Stomach smooth muscle (tissue), 2 donors: ENCODE results near the gene POLR2I.

Experiments used
- H3K27ac ChIP-seq: one replicate; pipeline ENCODE4 v1.7.0; 2013; ENCODE audit warnings: mild to moderate bottlenecking, low read length, inconsistent platforms
- H3K27me3 ChIP-seq, 2 donors: one replicate each; pipeline ENCODE4 v1.7.0; 2013; ENCODE audit warnings: low read length in 2 of 2; ENCODE audit not compliant: insufficient read depth in 2 of 2, control insufficient read depth in 1 of 2
- H3K36me3 ChIP-seq, 2 donors: one replicate each; pipeline ENCODE4 v1.7.0; 2013; ENCODE audit warnings: low read length in 2 of 2; ENCODE audit not compliant: control insufficient read depth in 2 of 2, insufficient read depth in 2 of 2
- H3K4me1 ChIP-seq: one replicate; pipeline ENCODE4 v1.7.0; 2013; ENCODE audit warnings: low read length; ENCODE audit not compliant: control insufficient read depth, insufficient read depth
- H3K4me3 ChIP-seq, 2 donors: one replicate each; pipeline ENCODE4 v1.7.0; 2013; ENCODE audit warnings: low read length in 2 of 2
- H3K9ac ChIP-seq, 2 donors: one replicate each; pipeline ENCODE4 v1.7.0; 2013; ENCODE audit warnings: low read length in 2 of 2, mild to moderate bottlenecking in 1 of 2
- H3K9me3 ChIP-seq, 2 donors: one replicate each; pipeline ENCODE4 v1.7.0; 2013; ENCODE audit warnings: low read length in 2 of 2; ENCODE audit not compliant: control insufficient read depth in 2 of 2
- donor health status: healthy.
- donor health status: Pancreatic carcinoma.

Gene POLR2I

GRCh38 chr19:36111200-36111539 lies 3.5 kb downstream of the POLR2I start:
- H3K4me1 ChIP-seq, result peaks cover 24% of the 10 kb centered on the region
- H3K27ac ChIP-seq, result no peak overlapping the region
- H3K36me3 ChIP-seq, result peaks cover 9 to 16% of the 10 kb centered on the region in 2 donors
- H3K4me3 ChIP-seq, result no peak overlapping the region
- no peaks in the 10 kb centered on the region for H3K9me3 ChIP-seq
- H3K27me3 ChIP-seq, result no peaks in the 10 kb centered on the region
- H3K9ac ChIP-seq, result no peak overlapping the region

- H3K36me3 ChIP-seq, result peaks cover 9 to 16% of the 10 kb centered on the region in 2 donors
- no peak within 1 kb of the TSS for H3K9ac ChIP-seq
- no peak within 1 kb of the TSS for H3K27ac ChIP-seq
Observed at GRCh38 chr19:36110487-36111199, 4.0 kb downstream of the POLR2I start, which contains the start of gene OVOL3. Gene OVOL3 (plus strand): TSS chr19:36111143. CDS start chr19:36111203, 60 bp downstream.

GRCh38 chr19:36108684-36109083 lies 6.0 kb downstream of the POLR2I start:
- Histone ChIP-seq H3K9me3 (no peaks in the 10 kb centered on the region), H3K27ac (no peak overlapping the region), H3K36me3 (peaks cover 9 to 16% of the 10 kb centered on the region in 2 donors), H3K27me3 (no peaks in the 10 kb centered on the region), H3K4me1 (peaks cover 7% of the 10 kb centered on the region), H3K4me3 (no peak overlapping the region), H3K9ac (no peak overlapping the region)

More at GRCh38 chr19:36110487-36111199, 4.0 kb downstream of the POLR2I start, which contains the start of gene OVOL3:
- H3K27me3 ChIP-seq, result no peaks in the 10 kb centered on the region
- H3K9me3 ChIP-seq, result no peaks in the 10 kb centered on the region
- H3K4me1 ChIP-seq, result peaks cover 20% of the 10 kb centered on the region
- no peak within 1 kb of the TSS for H3K4me3 ChIP-seq

- H3K27ac ChIP-seq, result no peak overlapping the region
- no peaks in the 10 kb centered on the region for H3K4me1 ChIP-seq
- H3K4me3 ChIP-seq, result no peak overlapping the region
- H3K36me3 ChIP-seq, result peaks cover 3 to 6% of the 10 kb centered on the region in 2 donors
- H3K9ac ChIP-seq, result no peak overlapping the region
- H3K27me3 ChIP-seq, result no peaks in the 10 kb centered on the region
- H3K9me3 ChIP-seq, result no peaks in the 10 kb centered on the region
Observed at GRCh38 chr19:36106991-36107390, 7.7 kb downstream of the POLR2I start.

GRCh38 chr19:36106441-36106840 lies 8.2 kb downstream of the POLR2I start:
- no peak overlapping the region for H3K9ac ChIP-seq
- H3K36me3 ChIP-seq, result peaks cover 3 to 4% of the 10 kb centered on the region in 2 donors
- no peaks in the 10 kb centered on the region for H3K4me1 ChIP-seq
- H3K9me3 ChIP-seq, result no peaks in the 10 kb centered on the region
- H3K27ac ChIP-seq, result no peak overlapping the region
- H3K4me3 ChIP-seq, result no peak overlapping the region
- H3K27me3 ChIP-seq, result no peaks in the 10 kb centered on the region

- Histone ChIP-seq H3K27me3 (no peaks in the 10 kb centered on the region), H3K36me3 (peaks cover 0 to 3% of the 10 kb centered on the region in 2 donors), H3K9ac (no peak overlapping the region), H3K4me1 (no peaks in the 10 kb centered on the region), H3K4me3 (no peak overlapping the region), H3K9me3 (no peaks in the 10 kb centered on the region), H3K27ac (no peak overlapping the region)
Observed at GRCh38 chr19:36103842-36104552, 10.7 kb downstream of the POLR2I start.

- Histone ChIP-seq H3K9ac (no peak overlapping the region), H3K9me3 (no peaks in the 10 kb centered on the region), H3K36me3 (peaks cover 0 to 3% of the 10 kb centered on the region in 2 donors), H3K27ac (no peak overlapping the region), H3K4me3 (no peak overlapping the region), H3K27me3 (no peaks in the 10 kb centered on the region), H3K4me1 (no peaks in the 10 kb centered on the region)
Observed at GRCh38 chr19:36103040-36103626, 11.5 kb downstream of the POLR2I start.

- no peak overlapping the region for H3K4me3 ChIP-seq
- no peak overlapping the region for H3K9ac ChIP-seq
- H3K27me3 ChIP-seq, result no peaks in the 10 kb centered on the region
- peaks cover 0 to under 1% of the 10 kb centered on the region in 2 donors for H3K36me3 ChIP-seq
- no peak overlapping the region for H3K27ac ChIP-seq
- no peaks in the 10 kb centered on the region for H3K9me3 ChIP-seq
- H3K4me1 ChIP-seq, result peaks cover 3% of the 10 kb centered on the region
Observed at GRCh38 chr19:36101550-36102327, 12.9 kb downstream of the POLR2I start.

- H3K9me3 ChIP-seq, result no peaks in the 10 kb centered on the region
- no peaks in the 10 kb centered on the region for H3K36me3 ChIP-seq
- H3K4me3 ChIP-seq, result no peak overlapping the region
- H3K27ac ChIP-seq, result no peak overlapping the region
- peaks cover 3% of the 10 kb centered on the region for H3K4me1 ChIP-seq
- no peaks in the 10 kb centered on the region for H3K27me3 ChIP-seq
- H3K9ac ChIP-seq, result no peak overlapping the region
Observed at GRCh38 chr19:36100476-36100875, 14.2 kb downstream of the POLR2I start.

- Histone ChIP-seq H3K4me3 (no peak overlapping the region), H3K36me3 (no peaks in the 10 kb centered on the region), H3K9me3 (no peaks in the 10 kb centered on the region)
Observed at GRCh38 chr19:36099166-36099785, 15.4 kb downstream of the POLR2I start.

More at GRCh38 chr19:36099166-36099785, 15.4 kb downstream of the POLR2I start:
- Histone ChIP-seq H3K27me3 (no peaks in the 10 kb centered on the region), H3K4me1 (peaks cover 3% of the 10 kb centered on the region), H3K9ac (no peak overlapping the region), H3K27ac (no peak overlapping the region)
